Naive thymus-derived CD4-positive, alpha-beta T cell (primary cell): Measurements from ENCODE around the gene GNAL. TPM values are rescaled to one million over a fixed set of nuclear protein-coding genes. Genes with fewer than 3 reads are reported as not detected.

Experiments
- ATAC-seq: fragments of 150-1000 bp; cut with Tn5 transposase; 2 replicates; pipeline ENCODE4 v1.10.0; 2021; ENCODE audit warnings: mild to moderate bottlenecking, moderate library complexity
- CTCF ChIA-PET: fragments of 350-600 bp; sonication (Branson Sonifier 250); formaldehyde crosslinking; loops from one replicate; lab custom pipeline; 2021; ENCODE audit warnings: antibody characterized with exemption; lab: Charles Lee
- POLR2A ChIA-PET: fragments of 350-600 bp; sonication (Branson Sonifier 250); formaldehyde crosslinking; loops from one replicate; lab custom pipeline; 2021; ENCODE audit warnings: antibody characterized with exemption, inconsistent platforms; lab: Charles Lee
- DNase-seq, 9 donors: peaks; one replicate each; pipeline versions ENCODE4 v3.0.0 to v3.0.0-alpha.2; 2020 to 2022; ENCODE audit warnings: mixed read lengths in 1 of 9
- H3K27ac ChIP-seq: one replicate; pipeline ENCODE4 v1.7.0; 2013; ENCODE audit warnings: mild to moderate bottlenecking, low read depth, low read length, moderate library complexity
- H3K27me3 ChIP-seq, 2 donors: one replicate each; pipeline ENCODE4 v1.7.0; 2013; ENCODE audit warnings: low read length in 2 of 2, mild to moderate bottlenecking in 2 of 2, moderate library complexity in 2 of 2; ENCODE audit not compliant: control insufficient read depth in 2 of 2, insufficient read depth in 2 of 2
- H3K36me3 ChIP-seq, 3 experiments: 1 replicate in 2 of 3; 2 replicates in 1 of 3; pipeline ENCODE4 v1.7.0; 2013; ENCODE audit warnings: low read length in 3 of 3, mild to moderate bottlenecking in 3 of 3, moderate library complexity in 1 of 3; ENCODE audit not compliant: insufficient read depth in 3 of 3, control insufficient read depth in 2 of 3
- H3K4me1 ChIP-seq, 2 donors: one replicate each; pipeline ENCODE4 v1.7.0; 2013; ENCODE audit warnings: low read length in 2 of 2, mild to moderate bottlenecking in 2 of 2, moderate library complexity in 1 of 2; ENCODE audit not compliant: control insufficient read depth in 2 of 2, insufficient read depth in 2 of 2
- H3K4me3 ChIP-seq: 2 replicates; pipeline ENCODE4 v1.7.0; 2013; ENCODE audit warnings: mild to moderate bottlenecking, low read length
- H3K9me3 ChIP-seq, 3 experiments: 1 replicate in 2 of 3; 2 replicates in 1 of 3; pipeline ENCODE4 v1.7.0; 2013; ENCODE audit warnings: low read length in 3 of 3; ENCODE audit not compliant: control insufficient read depth in 2 of 3
- H3K27ac Mint-ChIP-seq, 9 donors: one replicate each; pipeline ENCODE4 v1.8.0; 2020 to 2022; ENCODE audit warnings: mixed read lengths in 9 of 9, mild to moderate bottlenecking in 8 of 9, moderate library complexity in 5 of 9, inconsistent platforms in 2 of 9
- H3K27me3 Mint-ChIP-seq, 5 donors: one replicate each; pipeline ENCODE4 v1.8.0; 2021 to 2022; ENCODE audit warnings: mixed read lengths in 5 of 5, mild to moderate bottlenecking in 1 of 5
- H3K36me3 Mint-ChIP-seq, 5 donors: one replicate each; pipeline ENCODE4 v1.8.0; 2020 to 2022; ENCODE audit warnings: mixed read lengths in 5 of 5, mild to moderate bottlenecking in 3 of 5, inconsistent platforms in 1 of 5
- H3K4me1 Mint-ChIP-seq, 7 donors: one replicate each; pipeline ENCODE4 v1.8.0; 2020 to 2022; ENCODE audit warnings: mixed read lengths in 7 of 7, mild to moderate bottlenecking in 3 of 7, inconsistent platforms in 1 of 7
- H3K4me3 Mint-ChIP-seq, 10 donors: one replicate each; pipeline ENCODE4 v1.8.0; 2020 to 2022; ENCODE audit warnings: mild to moderate bottlenecking in 10 of 10, mixed read lengths in 10 of 10, moderate library complexity in 6 of 10, inconsistent platforms in 2 of 10
- H3K9me3 Mint-ChIP-seq, 11 donors: one replicate each; pipeline ENCODE4 v1.8.0; 2020 to 2022; ENCODE audit warnings: mixed read lengths in 11 of 11, mild to moderate bottlenecking in 4 of 11, inconsistent platforms in 1 of 11, moderate library complexity in 1 of 11
- intact Hi-C, 2 donors: fragments of 100-400 bp; cut with micrococcal nuclease; formaldehyde crosslinking; loops; one replicate each; pipeline ENCODE4 v1.15.1; 2023
- polyA plus RNA-seq, 2 donors: library from polyadenylated mRNA; unstranded; fragments of 300-500 nt; fragmentation: Illumina TruSeq; gene quantifications; one replicate each; pipeline ENCODE4 v1.2.3, GENCODE V29; 2021
- total RNA-seq, 6 experiments: library from RNA in 5 of 6; stranded (reverse) in 5 of 6; gene quantifications; 1 replicate in 5 of 6; 2 replicates in 1 of 6; pipeline ENCODE4 v1.2.3 and lab custom pipeline; 2021 to 2026

GNAL gene
- total and polyA plus RNA-seq, 7 experiments from 2014 or later: 0.09 to 1.4 (median 0.67) TPM

DNA sequence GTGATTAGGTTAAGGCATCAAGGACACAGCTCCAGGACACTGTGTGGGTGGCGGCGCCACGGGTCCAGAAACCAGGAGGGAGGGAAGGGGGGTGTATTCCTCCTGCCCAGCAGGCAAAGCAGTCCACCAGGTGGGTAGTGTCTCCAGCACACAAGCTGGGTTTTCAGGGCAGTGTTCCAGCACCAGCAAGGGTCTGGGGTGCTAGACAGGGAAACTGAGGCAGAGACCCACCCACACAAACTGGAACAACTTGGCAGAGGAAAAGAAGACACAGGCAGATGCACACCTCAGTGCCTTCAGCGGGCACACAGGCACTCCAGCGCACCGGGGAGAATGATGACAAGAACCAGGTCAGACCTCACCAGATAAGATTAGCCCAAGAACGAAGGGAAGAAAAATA, 28.4 kb upstream of the GNAL start:
- intact Hi-C loops: no loop called here
- DNase-seq: no peak
- Histone ChIP-seq H3K27ac (no peak overlapping the region), H3K27me3 (no peaks in the 10 kb centered on the region), H3K9me3 (no peaks in the 10 kb centered on the region), H3K4me1 (no peaks in the 10 kb centered on the region), H3K36me3 (no peaks in the 10 kb centered on the region), H3K4me3 (no peak overlapping the region)
- Mint-ChIP-seq H3K36me3 (no peaks in the 10 kb centered on the region), H3K27ac (no peak overlapping the region), H3K4me3 (no peak overlapping the region), H3K27me3 (peaks cover 12 to 23% (median 19%) of the 10 kb centered on the region in 5 donors), H3K9me3 (peaks cover 0 to 4% (median 0%) of the 10 kb centered on the region in 11 donors), H3K4me1 (peaks cover 0 to 1% (median 0%) of the 10 kb centered on the region in 7 donors)
- ATAC-seq: no peak
- CTCF ChIA-PET: no interaction called here
- POLR2A ChIA-PET: no interaction called here

DNA sequence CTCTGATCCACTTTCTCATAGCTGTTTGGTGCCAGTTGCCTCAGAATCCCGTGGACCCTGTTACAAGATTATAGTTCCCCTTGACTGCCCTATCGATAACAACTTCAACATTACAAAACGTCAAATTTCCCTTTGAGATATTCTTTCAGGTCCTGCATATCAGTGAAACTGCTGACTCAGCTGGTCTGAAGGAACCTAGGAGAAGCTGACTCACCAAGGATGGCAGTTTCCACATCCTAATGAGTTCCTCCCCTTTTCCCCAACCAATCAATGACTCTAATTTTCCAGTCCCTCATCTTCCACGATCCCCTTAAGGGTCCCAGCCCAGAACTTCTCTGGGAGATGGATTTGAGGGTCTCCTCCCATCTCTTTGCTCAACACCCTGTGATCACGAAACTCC, 27.6 kb upstream of the GNAL start:
- no peak for DNase-seq
- no peaks in the 10 kb centered on the region for H3K4me1 ChIP-seq
- Mint-ChIP-seq H3K4me3 (no peak overlapping the region), H3K27ac (no peak overlapping the region), H3K4me1 (no peaks in the 10 kb centered on the region), H3K27me3 (peaks cover 11 to 20% (median 18%) of the 10 kb centered on the region in 5 donors), H3K9me3 (peaks cover 0 to 4% (median 0%) of the 10 kb centered on the region in 11 donors), H3K36me3 (no peaks in the 10 kb centered on the region)
- no peaks in the 10 kb centered on the region for H3K9me3 ChIP-seq
- no peak overlapping the region for H3K27ac ChIP-seq
- no peaks in the 10 kb centered on the region for H3K27me3 ChIP-seq
- ATAC-seq: no peak
- intact Hi-C loops: no loop called here
- CTCF ChIA-PET: no interaction called here
- POLR2A ChIA-PET: no interaction called here
- H3K36me3 ChIP-seq: no peaks in the 10 kb centered on the region
- no peak overlapping the region for H3K4me3 ChIP-seq

DNA sequence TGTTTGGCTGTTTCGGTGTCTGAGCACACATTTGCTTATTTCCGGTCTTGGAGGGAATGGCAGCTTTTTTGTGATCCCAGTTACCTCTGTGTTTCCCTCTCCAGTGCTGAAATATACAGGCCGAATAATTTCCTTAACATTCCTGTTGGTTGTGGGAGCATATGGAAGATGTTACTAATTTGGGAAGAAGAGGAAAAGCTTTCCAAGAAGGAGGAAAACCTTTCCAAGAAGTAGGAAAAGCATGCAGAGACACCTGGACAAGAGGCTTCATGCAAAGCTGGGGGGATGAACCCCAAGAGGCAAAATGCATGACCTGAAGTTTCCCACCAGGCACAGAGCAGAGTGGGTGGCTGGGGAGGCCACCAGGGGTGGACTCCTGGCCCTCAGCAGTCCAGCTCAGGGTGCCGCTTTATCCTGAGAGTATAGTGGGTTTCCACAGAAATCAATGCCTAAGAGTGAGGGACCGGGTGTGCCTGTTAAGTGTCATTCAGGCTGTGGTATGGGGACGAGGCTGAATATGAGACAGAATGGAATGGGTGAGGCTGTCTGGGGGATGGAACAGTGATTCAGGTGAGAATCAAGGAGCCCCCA, 25.5 kb upstream of the GNAL start:
- no peak for DNase-seq
- no peak for ATAC-seq
- no peaks in the 10 kb centered on the region for H3K27me3 ChIP-seq
- H3K4me3 ChIP-seq: no peak overlapping the region
- no peaks in the 10 kb centered on the region for H3K9me3 ChIP-seq
- H3K27ac ChIP-seq: no peak overlapping the region
- Mint-ChIP-seq H3K27ac (no peak overlapping the region), H3K4me3 (no peak overlapping the region), H3K36me3 (no peaks in the 10 kb centered on the region), H3K9me3 (peaks cover 0 to 3% (median 0%) of the 10 kb centered on the region in 11 donors), H3K27me3 (peaks cover 3 to 9% (median 7%) of the 10 kb centered on the region in 5 donors), H3K4me1 (no peaks in the 10 kb centered on the region)
- ChIA-PET POLR2A (no interaction called here), CTCF (no interaction called here)
- H3K4me1 ChIP-seq: no peaks in the 10 kb centered on the region
- no peaks in the 10 kb centered on the region for H3K36me3 ChIP-seq
- intact Hi-C loops: no loop called here

DNA sequence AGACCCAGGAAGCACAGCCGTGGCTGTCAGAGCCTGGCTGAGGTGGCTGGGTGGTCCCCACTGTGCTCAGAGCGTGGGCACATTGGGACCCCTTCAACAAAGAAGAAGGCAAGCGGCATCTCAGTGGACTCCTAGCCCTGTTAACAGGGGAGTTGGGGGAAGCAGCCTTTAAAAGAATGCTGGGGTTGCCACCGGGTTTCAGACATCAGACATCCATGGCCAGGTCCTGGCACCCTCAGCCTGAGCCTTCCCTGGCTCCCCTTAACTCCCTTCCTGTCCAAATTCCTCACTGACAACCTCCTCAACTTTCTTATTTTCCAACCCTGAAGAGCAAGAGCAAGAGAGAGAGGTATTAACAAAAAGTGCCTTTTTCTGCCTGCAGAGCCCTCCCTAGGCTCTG, 24.8 kb upstream of the GNAL start:
- H3K27ac ChIP-seq: no peak overlapping the region
- H3K27me3 Mint-ChIP-seq: peaks cover 0 to 10% (median 4%) of the 10 kb centered on the region in 5 donors
- ChIA-PET POLR2A (no interaction called here), CTCF (no interaction called here)
- H3K27ac Mint-ChIP-seq: no peak overlapping the region
- H3K27me3 ChIP-seq: no peaks in the 10 kb centered on the region
- H3K4me3 ChIP-seq: no peak overlapping the region
- ATAC-seq: no peak
- no peaks in the 10 kb centered on the region for H3K9me3 ChIP-seq
- no peak for DNase-seq
- intact Hi-C loops: no loop called here
- no peaks in the 10 kb centered on the region for H3K36me3 Mint-ChIP-seq
- no peaks in the 10 kb centered on the region for H3K36me3 ChIP-seq
- H3K4me1 Mint-ChIP-seq: no peaks in the 10 kb centered on the region
- H3K9me3 Mint-ChIP-seq: no peaks in the 10 kb centered on the region
- H3K4me3 Mint-ChIP-seq: no peak overlapping the region
- H3K4me1 ChIP-seq: no peaks in the 10 kb centered on the region

DNA sequence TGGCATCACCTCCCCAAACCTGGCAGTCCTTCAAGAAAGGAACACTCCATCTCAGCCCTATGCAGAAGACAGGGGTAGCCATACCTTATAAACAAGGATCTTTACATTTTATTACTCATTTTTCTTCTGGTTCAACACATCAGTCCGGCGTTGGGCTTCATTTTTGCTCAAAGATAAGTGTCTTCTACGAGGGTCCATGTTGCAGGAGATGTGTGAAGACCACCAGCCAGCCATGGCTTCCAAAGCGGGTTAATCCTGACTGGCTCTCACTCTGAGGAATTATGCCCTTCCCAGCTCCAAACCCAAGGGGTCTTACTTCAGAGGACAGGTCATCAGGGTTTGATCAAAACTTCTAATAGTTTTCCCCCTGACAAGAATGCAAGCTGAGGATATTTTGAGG, 23.9 kb upstream of the GNAL start:
- peaks cover 4 to 11% (median 4%) of the 10 kb centered on the region in 5 donors for H3K27me3 Mint-ChIP-seq
- intact Hi-C loops: no loop called here
- no peaks in the 10 kb centered on the region for H3K4me1 ChIP-seq
- no peak overlapping the region for H3K4me3 Mint-ChIP-seq
- no peaks in the 10 kb centered on the region for H3K36me3 Mint-ChIP-seq
- ChIA-PET POLR2A (no interaction called here), CTCF (no interaction called here)
- no peaks in the 10 kb centered on the region for H3K9me3 ChIP-seq
- no peaks in the 10 kb centered on the region for H3K36me3 ChIP-seq
- no peaks in the 10 kb centered on the region for H3K27me3 ChIP-seq
- no peaks in the 10 kb centered on the region for H3K9me3 Mint-ChIP-seq
- no peak for ATAC-seq
- no peaks in the 10 kb centered on the region for H3K4me1 Mint-ChIP-seq
- no peak overlapping the region for H3K27ac Mint-ChIP-seq
- no peak overlapping the region for H3K4me3 ChIP-seq
- no peak for DNase-seq
- no peak overlapping the region for H3K27ac ChIP-seq

DNA sequence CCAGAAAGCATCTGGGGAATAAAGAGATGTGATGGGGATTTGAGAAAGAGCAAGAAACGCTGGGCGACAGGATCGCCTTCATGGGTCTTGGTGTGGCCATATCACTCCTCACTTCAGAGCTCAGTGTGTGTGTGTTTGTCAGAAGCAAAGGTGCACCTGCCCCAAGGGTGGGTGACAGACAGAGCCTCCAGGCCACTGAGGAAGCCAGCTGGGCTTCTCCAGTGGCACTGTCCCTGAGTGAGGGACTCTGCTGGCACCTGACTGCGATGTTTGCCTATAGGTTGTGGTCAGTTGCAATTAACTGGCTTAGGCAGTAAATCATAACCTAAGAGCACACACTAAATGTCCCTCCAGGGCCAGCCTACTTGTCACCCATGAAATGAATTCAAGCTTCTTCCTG, 23.5 kb upstream of the GNAL start:
- H3K27me3 ChIP-seq: no peaks in the 10 kb centered on the region
- intact Hi-C loops: no loop called here
- ChIA-PET CTCF (no interaction called here), POLR2A (no interaction called here)
- H3K4me3 Mint-ChIP-seq: no peak overlapping the region
- H3K36me3 Mint-ChIP-seq: no peaks in the 10 kb centered on the region
- ATAC-seq: no peak
- DNase-seq: no peak
- H3K27ac ChIP-seq: no peak overlapping the region
- H3K27ac Mint-ChIP-seq: no peak overlapping the region
- peaks cover 4 to 15% (median 7%) of the 10 kb centered on the region in 5 donors for H3K27me3 Mint-ChIP-seq
- H3K9me3 ChIP-seq: no peaks in the 10 kb centered on the region
- H3K4me3 ChIP-seq: no peak overlapping the region
- no peaks in the 10 kb centered on the region for H3K4me1 ChIP-seq
- no peaks in the 10 kb centered on the region for H3K36me3 ChIP-seq
- no peaks in the 10 kb centered on the region for H3K9me3 Mint-ChIP-seq
- H3K4me1 Mint-ChIP-seq: no peaks in the 10 kb centered on the region

DNA sequence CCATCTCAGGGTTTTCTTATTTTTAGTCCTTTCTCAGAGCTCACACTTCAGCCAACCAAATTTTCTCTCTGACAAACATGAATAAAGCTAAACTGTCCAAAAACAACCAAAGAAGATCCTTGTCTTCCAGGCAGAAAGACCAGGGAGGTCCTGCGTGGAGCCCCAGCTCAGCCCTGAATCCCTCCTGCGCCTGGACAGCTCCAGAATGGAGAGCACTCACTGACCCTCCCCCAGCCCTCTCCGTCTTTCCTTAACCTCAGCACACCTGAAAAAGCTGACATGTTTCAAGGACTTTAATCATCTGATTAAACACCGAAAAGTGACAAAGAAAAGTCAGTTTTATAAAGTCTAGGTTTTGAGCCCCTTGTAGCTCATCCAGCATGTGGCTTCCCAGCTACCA, 22.9 kb upstream of the GNAL start:
- Histone ChIP-seq H3K27me3 (no peaks in the 10 kb centered on the region), H3K27ac (no peak overlapping the region), H3K36me3 (no peaks in the 10 kb centered on the region), H3K4me3 (no peak overlapping the region), H3K4me1 (no peaks in the 10 kb centered on the region), H3K9me3 (no peaks in the 10 kb centered on the region)
- Mint-ChIP-seq H3K4me1 (no peaks in the 10 kb centered on the region), H3K4me3 (no peak overlapping the region), H3K9me3 (no peaks in the 10 kb centered on the region), H3K36me3 (no peaks in the 10 kb centered on the region), H3K27me3 (peaks cover 4 to 16% (median 8%) of the 10 kb centered on the region in 5 donors), H3K27ac (no peak overlapping the region)
- intact Hi-C loops: no loop called here
- ChIA-PET POLR2A (no interaction called here), CTCF (no interaction called here)
- ATAC-seq (no peak), DNase-seq (no peak)
